GM19455 (cell line): ENCODE results near the gene PRKG1.

Experiments
- ATAC-seq: cut with Tn5 transposase; IDR thresholded peaks from one replicate; pipeline ENCODE4 v1.9.1; 2021; ENCODE audit not compliant: unreplicated experiment

The PRKG1 gene

DNA sequence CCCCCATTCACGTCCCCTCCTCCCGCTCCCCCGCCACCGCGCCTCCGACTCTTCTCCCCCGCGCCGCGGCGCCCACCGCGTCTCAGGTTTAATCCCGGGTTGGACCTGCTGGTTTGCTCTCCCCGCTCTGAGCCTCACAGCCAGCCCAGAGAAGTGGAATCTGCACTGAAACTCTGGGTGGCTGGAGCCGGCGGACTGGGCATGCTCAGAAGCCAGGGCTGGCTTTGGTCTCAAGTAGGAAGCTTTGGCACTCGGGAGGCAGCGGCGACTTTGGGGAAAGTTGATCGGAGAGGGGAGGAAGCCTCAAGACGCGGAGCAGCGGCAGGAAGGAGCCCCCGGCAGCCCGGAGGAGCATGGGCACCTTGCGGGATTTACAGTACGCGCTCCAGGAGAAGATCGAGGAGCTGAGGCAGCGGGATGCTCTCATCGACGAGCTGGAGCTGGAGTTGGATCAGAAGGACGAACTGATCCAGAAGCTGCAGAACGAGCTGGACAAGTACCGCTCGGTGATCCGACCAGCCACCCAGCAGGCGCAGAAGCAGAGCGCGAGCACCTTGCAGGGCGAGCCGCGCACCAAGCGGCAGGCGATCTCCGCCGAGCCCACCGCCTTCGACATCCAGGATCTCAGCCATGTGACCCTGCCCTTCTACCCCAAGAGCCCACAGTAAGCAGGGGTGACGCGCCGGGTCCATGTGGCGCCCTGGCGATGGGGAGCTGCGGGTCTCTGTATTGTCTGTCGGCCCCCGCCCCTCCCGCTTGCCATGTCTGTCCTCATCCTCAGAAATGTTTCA, at the start of gene PRKG1:
Gene PRKG1 (plus strand): TSS at position 250 of the 791 bp plus-strand sequence.
- ATAC-seq: no peak

DNA sequence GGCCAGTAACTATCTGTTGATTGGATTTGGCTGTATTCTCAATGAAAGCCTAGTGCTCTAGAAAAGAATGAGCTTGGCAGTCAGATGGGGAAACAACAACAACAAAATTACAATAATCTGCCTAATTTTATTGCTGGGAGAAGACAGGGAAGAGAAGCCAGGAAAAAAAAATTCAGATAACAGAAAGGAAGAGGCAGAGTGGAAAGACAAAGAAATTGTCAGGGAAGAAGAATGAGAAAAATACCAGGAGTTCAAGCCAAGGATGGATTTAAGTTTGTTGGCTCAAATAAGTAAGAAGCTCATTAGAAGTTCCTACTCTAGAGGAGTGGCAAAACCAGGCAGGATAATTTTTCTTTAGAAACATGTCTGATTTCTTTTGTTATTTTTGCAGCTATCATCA, 45.9 kb upstream of the PRKG1 start:
- ATAC-seq: no peak

DNA sequence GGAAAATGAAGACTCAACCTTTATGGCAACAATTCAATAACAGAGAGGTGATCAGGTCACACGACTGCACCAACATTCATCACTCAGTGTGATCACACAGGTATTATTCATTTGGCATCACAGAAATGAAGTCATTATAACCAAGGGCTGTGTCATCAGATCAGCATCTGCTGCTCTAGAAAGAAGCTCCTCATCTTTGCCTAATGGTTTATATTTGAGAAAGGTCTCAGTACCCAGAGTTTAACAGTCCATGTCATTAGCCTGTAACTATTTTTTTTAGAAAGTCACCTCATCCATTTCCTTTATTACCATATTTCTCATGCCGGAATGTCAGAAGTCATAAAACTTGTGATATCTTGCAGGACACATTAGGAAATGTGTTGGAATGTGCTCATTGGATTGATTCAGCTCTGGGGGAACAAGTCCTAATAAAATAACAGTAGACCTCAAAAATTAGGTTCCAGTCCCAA, 45.1 kb upstream of the PRKG1 start:
- no peak for ATAC-seq

DNA sequence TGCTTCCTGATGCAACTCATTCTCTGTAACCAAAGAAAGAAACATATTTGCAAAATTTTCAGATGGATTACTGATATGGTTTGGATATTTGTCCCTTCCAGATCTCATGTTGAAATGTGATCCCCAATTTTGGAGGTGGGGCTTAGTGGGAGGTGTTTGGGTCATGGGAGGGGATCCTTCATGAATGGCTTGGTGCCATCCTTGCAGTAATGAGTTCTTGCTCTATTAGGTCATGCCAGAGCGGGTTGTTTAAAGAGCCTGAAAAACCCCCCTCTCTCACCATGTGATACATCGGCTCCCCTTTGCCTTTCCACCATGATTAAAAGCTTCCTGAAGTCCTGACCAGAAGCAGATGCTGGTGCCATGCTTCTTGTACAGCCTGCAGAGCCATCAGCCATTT, 43.8 kb upstream of the PRKG1 start:
- ATAC-seq: no peak

DNA sequence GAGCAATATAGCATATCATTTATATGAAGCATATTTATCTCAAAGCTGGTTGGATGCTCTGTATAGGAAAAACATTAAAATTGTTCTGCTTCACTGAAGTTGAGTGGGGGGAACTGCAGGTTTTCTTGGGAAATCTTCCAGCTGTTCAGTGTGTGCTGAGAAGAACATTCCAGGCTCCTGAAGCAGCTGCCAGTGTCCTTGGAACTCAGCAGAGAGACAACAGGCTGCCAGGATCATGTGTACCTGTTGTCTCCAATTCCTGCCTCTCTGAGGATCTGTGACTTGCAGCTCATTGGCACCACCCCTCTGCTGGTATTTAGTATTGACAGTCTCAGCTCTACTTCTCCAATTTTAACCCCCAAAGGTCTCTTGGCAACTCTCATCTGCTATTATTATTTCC, 42.3 kb upstream of the PRKG1 start:
- ATAC-seq: no peak

DNA sequence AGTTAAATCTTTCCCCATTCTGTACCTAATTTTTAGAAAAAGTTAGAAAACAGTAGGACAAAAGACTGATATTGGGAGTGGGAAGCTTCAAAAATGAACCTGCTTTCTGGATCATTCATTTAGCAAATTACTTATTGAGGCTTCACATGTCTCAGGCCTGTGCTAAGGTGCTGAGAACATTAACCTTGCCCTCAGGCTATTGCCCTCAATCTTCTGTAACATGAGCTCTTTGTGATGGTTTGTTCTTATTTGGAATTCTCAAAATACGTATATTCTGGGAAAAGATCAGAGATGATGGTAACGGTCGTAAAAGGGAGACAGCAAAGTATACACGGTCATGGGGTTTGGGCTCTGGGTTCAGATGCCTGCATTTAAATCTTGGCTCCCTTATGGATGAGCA, 39.5 kb upstream of the PRKG1 start:
- no peak for ATAC-seq

DNA sequence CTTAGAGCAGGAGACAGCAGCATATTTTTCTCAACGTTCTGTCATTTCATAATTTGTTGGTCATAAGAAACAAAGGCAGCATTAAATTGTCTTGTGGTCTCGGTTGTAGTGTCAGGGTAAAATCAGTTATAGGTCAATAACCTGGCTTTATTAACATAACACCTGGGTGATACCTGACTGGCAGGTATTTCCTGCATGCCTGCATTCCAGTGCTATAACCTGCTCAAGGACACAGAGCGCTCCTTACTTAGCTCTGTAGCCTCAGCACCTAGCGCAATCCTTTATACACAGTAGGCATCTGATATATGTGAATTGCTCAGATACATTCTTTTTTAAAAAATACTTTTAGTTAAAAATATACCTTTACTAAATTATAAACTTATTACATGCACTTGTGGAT, 38.9 kb upstream of the PRKG1 start:
- ATAC-seq: no peak

DNA sequence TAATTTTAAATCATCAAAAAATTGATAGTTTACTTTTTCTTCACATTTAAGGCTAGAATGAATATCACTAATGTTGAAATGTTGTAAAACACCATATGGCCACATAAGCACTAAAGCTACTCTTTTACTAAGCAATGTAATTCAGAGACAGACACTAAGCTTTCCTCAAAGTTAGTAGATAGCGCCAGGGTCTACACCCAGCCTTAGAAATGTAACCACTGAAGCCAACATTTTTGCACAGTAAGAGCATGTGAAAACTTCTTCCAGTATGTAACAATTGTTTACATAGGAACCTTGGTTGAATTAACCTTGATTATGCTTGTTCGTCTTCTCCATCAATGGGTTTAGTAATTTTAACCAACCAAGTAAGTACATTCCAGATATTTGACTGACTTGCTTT, 28.4 kb upstream of the PRKG1 start:
- ATAC-seq: no peak

DNA sequence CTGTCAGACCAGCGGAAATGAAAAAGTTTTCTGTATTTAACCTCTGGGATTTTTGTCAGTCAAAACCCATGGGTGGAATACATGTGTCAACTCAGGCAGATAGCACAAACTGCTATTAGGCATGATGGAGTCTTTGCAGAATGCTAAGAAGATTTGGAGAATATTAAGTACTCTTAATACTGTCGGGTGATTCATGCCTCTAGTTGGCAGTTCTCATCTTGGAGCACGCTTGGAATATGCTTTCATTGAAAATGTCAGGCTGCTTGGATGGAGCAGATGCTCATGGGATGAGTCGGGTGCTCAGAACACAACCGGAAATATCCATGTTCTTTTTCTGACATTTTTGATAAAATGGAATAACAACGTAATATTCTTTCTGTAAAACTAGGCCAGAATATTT, 27.6 kb upstream of the PRKG1 start:
- ATAC-seq: no peak

DNA sequence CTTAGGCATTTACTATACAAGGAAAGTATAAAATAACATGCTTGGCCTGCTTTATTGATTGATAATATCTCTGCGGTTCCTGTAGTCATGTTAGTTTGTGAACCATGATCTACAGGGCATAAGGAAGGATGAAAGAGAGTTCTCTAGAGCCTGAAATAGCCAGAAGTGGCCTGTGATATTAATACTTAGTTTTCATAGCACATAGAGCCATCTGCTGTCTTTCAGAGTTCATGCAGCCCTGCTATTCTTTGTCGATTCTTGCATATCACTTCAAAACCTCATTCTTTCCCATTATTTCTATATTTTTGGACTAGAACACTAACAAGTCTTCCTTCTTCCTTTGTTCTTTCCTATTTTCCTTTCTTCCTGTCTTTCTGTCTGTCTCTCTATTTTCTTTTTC, 26.4 kb upstream of the PRKG1 start:
- no peak for ATAC-seq

DNA sequence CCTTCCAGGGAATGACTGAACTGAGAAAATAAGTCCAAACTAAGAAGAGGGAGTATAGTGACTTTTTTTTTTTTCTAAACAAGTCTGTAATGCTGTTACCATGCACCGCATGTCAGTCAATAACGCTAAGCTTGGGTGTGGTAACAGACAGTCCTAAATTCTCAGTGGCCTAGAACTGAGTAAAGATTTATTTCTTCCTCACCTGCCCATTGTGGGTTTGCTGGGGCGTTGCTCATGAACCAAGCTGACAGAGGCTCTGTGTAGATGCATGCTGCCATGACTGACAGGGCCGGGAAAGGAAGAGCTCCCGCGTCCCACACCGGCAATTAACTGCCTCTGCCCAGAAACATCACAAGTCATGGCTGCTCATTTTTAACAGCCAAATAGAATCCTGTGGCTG, 25.5 kb upstream of the PRKG1 start:
- no peak for ATAC-seq

DNA sequence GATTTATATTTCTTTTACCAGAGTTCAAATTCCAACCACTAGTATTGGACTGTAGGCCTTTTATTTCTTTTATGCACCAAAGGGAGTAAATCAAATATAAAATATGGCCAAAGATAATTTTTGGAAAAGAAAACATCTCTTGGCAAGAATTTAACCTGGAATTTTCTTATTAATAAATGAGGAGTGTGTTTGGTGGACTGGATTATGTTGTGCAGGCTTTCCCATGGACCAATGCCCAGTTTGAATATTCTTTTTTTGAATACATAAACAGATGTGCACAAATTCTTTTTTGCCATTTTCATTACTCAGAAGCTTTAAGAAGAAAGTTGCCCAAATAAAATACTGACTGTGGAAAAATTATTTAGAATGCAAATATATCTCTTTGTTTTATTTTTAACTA, 22.1 kb upstream of the PRKG1 start:
- ATAC-seq: no peak

DNA sequence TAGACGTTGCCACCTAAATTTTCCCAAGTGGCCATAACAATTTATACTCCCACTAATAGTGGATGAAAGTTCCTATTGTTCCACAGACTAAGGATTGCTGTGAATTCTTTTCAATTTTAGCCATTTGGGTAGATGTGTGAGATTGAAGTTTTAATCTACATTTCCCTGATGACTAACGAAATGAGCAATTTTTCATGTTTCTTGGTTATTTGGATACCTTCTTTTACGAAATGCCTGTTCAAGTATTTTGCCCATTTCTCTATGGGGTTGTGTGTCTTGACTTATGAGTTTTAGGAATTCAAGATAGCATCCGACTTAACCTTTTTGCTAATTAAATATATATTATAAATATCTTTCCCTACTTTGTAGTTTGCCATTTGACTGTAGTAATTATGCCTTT, 16.4 kb upstream of the PRKG1 start:
- ATAC-seq: no peak

DNA sequence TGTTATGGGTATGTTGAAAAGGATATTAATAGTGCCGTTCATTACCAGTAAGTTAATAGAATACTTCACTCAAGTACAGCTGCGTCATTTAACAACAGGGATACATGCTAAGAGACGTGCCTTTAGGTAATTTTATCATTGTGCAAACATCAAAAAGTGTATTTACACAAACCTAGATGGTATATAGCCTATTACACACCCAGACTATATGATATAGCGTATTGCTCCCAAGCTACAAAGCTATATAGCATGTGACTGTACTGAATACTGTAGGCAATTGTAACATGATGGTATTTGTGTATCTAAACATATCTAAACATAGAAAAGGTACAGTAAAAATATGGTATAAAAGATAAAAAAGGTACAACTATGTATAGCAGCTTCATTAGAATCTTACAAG, 11.1 kb upstream of the PRKG1 start:
- no peak for ATAC-seq

DNA sequence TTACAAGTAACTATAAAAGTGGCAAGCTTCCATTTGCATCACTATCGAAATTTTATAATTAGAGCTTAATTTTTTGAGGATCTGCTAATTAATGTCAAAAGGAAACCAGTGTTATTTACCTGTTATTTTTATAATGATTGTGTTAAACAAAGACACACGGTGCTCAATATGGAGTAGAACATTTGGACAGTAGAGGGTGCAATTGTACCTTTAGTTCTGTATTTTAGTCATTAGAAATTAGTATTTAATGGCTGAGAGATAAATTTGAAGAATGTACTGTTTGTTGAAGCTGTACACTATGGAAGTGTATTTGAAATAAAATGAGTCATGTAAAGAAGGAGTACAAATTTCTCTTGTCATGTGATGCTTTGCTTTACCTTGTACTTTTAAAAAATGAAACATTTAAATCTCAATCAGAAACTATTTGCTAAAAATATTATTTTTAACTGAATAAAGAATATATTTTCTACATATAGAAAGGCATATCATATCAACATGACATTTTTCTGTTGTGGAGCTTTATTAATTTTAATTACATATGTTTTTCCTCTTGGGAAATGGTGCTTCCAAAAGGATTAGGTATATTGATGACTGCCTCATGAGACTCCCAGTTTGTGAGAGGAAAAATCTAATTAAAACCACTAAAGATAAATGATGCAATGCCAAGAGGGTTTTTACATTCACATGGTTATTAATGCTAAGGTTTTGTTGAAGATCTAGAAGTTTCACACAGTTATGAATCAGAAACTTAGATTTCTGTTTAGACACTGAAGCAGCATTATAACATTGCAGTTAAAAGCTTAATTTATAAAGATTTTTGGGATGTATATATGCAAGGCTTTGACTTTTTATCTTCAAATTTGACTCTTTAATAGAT, 10.4 kb upstream of the PRKG1 start:
- no peak for ATAC-seq

DNA sequence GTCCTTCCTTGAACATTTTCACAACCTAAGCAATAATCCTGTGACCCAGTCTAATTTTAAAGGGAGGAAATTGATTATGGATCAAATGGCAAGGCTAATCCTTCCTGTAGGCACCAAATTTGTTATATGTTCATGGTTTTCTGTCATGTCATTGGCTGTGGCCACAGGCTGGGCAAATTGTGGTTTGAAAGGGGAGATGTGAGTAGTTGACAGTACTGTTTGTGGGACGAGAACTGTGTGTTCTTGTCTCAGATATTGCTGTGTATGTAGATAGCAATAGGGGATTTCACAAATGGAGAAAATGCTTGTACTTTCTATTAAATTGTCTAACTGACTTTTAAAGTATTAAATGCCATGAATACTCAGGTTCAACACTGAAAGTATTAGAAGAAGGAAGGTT, 8.1 kb upstream of the PRKG1 start:
- no peak for ATAC-seq

DNA sequence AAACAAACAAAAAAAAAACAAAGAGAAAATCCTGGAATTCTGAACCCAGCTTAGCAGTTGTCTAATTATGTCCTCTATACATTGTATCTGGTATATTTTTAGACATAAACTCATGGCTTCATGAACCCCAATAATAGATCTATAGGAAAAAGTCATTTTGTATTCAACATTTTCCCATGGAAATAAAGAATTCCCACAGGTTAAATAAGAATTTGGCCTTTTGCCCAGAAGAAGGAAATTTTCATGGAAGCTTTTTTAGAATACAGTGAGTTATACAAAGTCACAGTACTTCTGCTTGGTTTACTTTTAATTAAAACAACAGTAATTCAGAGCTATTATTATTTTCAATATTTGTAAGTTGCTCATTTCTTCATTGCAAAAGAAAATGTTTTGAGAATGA, 2.1 kb upstream of the PRKG1 start:
- ATAC-seq: no peak

DNA sequence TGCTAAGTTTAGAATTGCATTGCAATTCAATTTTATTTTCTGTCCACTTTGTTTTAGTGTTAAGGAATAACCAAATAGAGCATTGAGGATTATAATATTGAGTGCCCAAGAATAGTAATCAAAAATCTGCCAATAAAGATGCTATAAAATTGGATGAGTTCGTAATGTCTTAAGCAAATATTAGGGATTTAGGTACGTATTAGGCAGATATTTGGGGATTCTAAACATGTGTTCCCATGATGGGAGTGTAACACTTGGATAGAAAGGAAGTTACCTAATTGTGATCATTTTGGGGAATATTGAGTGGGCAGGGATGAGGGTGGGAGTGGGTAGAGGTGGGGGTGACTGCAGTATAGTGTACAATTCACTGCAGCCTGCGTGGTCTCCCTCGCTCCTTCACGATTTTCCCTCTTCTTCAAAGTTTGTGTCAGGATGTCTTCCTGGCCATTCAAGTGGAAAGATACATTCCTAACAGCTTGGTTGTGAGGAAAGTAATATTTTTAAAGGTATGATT, 1.3 kb upstream of the PRKG1 start:
- no peak for ATAC-seq

DNA sequence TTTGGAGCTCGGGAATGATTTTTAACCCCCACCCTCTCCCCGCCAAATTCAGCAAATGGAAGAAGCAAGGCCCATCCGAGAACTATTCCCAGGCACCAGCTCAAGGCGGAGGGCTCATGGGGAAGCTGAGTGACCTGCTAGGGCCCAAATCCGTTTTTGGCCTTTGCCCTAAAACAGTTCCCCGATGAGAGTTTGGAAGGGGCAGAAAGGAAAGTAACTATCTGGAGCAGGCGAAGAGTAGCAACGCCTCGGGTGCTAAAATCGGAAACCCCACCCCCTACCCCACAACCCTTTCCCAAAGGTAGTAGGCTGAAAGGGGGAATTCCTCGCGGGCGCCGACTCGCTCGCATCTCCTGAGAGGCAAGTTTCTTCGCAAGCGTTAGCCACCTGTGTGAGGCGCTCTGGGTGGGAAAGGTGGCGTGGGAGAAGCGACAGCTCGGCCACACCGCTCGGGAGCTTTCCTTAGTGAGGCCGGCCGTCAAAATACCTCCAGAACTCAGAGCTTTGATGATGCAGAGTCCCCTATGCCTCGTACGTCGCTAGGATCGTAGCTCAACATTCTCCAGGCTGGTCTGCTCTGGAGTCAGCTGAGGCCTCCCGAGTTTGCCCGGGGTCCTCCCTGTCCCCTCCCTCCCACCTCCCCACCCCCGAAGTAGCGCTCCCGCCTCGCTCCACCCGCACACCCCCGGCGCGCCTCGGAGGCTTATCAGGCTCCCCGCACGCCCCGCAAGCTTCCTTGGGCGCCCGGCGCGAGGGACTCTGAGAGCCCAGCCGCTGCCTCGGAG, 642 bp upstream of the PRKG1 start:
- ATAC-seq: no peak

DNA sequence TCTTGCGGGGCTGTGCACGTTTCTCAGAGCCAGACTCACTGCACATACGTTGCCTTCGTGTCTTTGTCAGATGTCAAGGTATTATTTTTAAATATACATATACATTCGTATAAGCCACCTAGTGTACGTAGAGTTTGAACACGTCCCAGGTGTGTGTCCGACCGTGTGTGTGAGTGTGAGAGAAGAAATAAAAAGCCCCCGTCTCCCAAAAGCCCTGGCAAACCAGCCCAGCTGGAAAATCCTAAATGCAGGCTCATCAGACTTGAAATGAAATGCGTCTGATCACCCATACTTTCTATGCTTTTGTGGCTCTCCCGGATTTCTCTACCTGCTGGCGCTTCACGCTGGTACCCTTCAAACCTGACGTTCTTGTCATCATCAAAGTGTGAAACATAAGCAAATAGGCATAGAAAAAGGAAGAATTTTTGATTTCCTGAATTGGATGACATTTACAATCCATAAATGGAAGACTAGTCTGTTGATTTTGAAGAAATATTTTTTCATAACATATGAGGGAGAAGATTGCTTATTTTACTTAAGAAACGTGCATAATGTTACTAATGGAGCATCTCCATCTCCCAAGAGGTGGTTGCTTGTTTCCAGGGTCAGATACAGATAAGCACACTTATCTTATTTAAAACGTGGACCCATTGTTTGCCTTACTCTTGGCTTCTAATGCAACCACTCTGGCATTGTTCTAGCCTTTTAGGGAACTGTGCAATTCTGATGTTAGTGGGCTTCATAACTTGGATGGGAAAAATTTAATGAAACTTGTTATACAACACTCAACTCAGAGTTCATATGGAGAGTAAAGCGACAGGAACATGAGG, 971 bp downstream of the PRKG1 start:
- no peak for ATAC-seq
